ENCODE measurements around the gene PRKAR2A. TPM values are rescaled to one million over a fixed set of nuclear protein-coding genes. Genes with fewer than 3 reads are reported as not detected.

PRKAR2A gene
- total RNA-seq, 1 experiment from 2014 or later, result 61.3 TPM

DNA sequence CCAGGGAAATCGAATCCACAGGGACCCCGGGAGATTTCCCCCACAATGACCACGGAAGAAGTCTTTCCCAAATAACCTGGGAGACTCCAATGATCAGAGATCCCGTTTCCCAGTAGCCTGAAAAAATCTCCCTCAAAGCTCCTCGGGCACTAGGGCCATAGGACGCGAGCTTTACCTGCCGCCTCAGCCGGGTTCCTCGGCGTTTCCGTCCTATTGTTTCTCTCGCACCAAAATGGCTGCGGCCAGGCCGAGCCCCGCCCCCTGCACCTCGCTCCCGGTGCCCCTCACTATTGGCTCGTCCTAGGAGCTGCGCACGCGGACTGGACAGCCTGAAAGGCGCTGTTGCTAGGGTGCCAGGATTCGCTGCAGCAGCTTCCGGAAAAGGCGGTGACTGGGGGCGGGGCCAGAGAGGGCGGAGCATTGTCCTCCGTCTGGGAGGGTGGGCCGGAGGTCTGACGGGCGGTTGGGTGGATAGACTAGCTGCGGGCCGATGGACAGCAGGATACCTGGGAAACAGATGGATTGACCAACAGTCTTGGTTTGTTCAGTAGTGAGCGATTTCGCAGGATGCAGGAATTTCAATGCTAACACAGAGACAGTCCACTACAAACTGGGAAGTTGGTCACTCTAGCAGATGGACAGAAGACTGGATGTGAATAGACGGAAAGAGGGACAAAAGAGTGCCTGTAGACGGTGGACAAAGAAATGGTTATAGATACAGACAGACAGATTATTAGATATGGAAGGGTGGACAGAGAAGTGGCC, 130.5 kb downstream of the PRKAR2A start, which contains the start of gene IP6K2:
Gene IP6K2, minus strand, starts transcription at position 240 of the 765 bp plus-strand sequence. CDS start 21,930 bp downstream, outside the sequence.
- Mint-ChIP-seq H3K36me3 (ENCODE audit: insufficient read depth, unreplicated experiment) (peaks cover 45% of the 10 kb centered on the region), H3K9me3 (ENCODE audit: unreplicated experiment) (no peaks in the 10 kb centered on the region), H3K27me3 (ENCODE audit: insufficient read depth, unreplicated experiment) (no peaks in the 10 kb centered on the region), H3K27ac (ENCODE audit: low read depth, unreplicated experiment) (peak within 1 kb of the TSS; percentile 98), H3K4me1 (ENCODE audit: insufficient read depth, unreplicated experiment) (peaks cover 12% of the 10 kb centered on the region), H3K4me3 (ENCODE audit: unreplicated experiment) (peak within 1 kb of the TSS; percentile 93)
- TF ChIP-seq, protein P1, sequence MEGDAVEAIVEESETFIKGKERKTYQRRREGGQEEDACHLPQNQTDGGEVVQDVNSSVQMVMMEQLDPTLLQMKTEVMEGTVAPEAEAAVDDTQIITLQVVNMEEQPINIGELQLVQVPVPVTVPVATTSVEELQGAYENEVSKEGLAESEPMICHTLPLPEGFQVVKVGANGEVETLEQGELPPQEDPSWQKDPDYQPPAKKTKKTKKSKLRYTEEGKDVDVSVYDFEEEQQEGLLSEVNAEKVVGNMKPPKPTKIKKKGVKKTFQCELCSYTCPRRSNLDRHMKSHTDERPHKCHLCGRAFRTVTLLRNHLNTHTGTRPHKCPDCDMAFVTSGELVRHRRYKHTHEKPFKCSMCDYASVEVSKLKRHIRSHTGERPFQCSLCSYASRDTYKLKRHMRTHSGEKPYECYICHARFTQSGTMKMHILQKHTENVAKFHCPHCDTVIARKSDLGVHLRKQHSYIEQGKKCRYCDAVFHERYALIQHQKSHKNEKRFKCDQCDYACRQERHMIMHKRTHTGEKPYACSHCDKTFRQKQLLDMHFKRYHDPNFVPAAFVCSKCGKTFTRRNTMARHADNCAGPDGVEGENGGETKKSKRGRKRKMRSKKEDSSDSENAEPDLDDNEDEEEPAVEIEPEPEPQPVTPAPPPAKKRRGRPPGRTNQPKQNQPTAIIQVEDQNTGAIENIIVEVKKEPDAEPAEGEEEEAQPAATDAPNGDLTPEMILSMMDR (IDR thresholded peaks at IDR 0.05; ENCODE audit: unreplicated experiment), result no peak
- CTCF ChIA-PET, result interaction anchor here (0.7 to 2.8 kb wide), 3 partner anchors 19 to 31 kb away, joined by 3 to 16 read pairs (median 3); no protein-coding TSS in a partner anchor
- POLR2A ChIA-PET, result interaction anchor here (0.6 to 4.8 kb wide), 34 partner anchors 9 to 965 kb away, joined by 3 to 114 read pairs (median 5); partner anchors contain the start of genes ARIH2, ATRIP, CCDC51 and CELSR3
- BruUV-seq (replicated peaks), result no TSS peak
- intact Hi-C loops (cut with micrococcal nuclease), result loop anchor here (1.0 to 2.0 kb wide), 2 partner anchors 9 to 22 kb away; no protein-coding TSS in a partner anchor
- peak; percentile 98 for DNase-seq (ENCODE audit: unreplicated experiment)

DNA sequence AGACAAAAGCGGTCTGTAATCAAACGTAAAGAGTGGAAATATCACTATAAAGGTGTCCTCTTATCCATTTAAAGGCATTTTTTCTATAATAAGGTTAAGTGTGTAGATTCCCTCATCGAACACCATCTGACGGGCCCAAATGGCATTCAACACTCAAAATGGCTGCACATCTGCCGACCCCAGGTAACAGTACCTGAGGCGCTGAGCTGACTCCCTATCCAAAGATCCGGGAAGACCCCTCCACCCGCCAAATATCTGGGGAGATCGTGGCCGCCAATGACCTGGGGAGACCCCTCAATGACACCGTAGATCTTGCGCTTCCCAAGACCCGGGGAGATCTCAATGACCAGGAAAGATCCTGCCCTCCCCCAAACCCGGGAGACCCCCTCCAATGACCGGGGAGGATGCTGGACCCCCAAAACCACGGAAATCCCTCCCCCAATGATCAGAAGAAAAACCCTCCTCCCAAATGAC, 131.1 kb downstream of the PRKAR2A start:
- H3K36me3 Mint-ChIP-seq (ENCODE audit: insufficient read depth, unreplicated experiment), result peaks cover 51% of the 10 kb centered on the region
- TF ChIP-seq, protein P1 (IDR thresholded peaks at IDR 0.05; ENCODE audit: unreplicated experiment), result no peak

DNA sequence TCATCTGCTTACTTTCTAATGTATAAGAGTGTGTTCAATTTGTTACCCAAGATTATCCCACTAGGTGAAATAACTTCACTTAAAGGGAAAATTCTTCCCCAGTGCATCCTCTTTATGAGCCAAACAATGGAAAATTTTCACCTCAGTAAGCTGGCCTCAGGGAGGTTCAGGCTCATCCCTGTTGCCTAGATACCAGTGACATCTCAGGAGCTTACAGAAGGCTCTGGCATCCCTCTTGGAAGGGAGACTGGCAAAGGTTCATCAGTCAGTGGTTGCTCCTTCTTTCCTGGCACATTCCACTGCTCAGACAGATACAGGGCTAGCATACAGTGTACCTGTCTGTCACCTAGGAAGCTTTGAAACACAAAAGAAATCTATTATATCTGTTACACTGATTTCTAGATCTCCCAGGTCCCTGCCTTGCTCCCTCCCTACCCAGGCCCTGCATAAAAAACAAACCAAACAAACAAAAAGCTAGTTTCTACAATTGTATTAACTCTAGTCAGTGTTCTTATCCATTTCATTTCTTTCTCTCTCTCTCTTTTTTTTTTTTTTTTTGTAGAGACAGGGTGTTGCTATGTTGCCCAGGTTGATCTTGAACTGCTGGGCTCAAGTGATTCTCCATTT, 132.4 kb downstream of the PRKAR2A start:
- TF ChIP-seq, protein P1 (IDR thresholded peaks at IDR 0.05; ENCODE audit: unreplicated experiment), result no peak
- no peaks in the 10 kb centered on the region for H3K9me3 Mint-ChIP-seq (ENCODE audit: unreplicated experiment)
- peaks cover 62% of the 10 kb centered on the region for H3K36me3 Mint-ChIP-seq (ENCODE audit: insufficient read depth, unreplicated experiment)
- intact Hi-C loops (cut with micrococcal nuclease), result no loop called here
- H3K27me3 Mint-ChIP-seq (ENCODE audit: insufficient read depth, unreplicated experiment), result no peaks in the 10 kb centered on the region
- H3K4me3 Mint-ChIP-seq (ENCODE audit: unreplicated experiment), result peak overlapping the region; percentile 93
- H3K4me1 Mint-ChIP-seq (ENCODE audit: insufficient read depth, unreplicated experiment), result peaks cover 22% of the 10 kb centered on the region
- ChIA-PET POLR2A (interaction anchor here (0.7 to 4.8 kb wide), 14 partner anchors 8 to 306 kb away, joined by 3 to 114 read pairs (median 15); partner anchors contain the start of genes ARIH2, CELSR3, NCKIPSD and NDUFAF3), CTCF (interaction anchor here (0.7 to 1.6 kb wide), 6 partner anchors 9 to 204 kb away, joined by 3 to 13 read pairs (median 4); partner anchors contain the start of gene ARIH2)
- DNase-seq (ENCODE audit: unreplicated experiment), result peak; percentile 25
- H3K27ac Mint-ChIP-seq (ENCODE audit: low read depth, unreplicated experiment), result peak overlapping the region; percentile 98
- BruUV-seq (replicated peaks), result no TSS peak

More for the DNA sequence above, 131.1 kb downstream of the PRKAR2A start:
- Mint-ChIP-seq H3K4me3 (ENCODE audit: unreplicated experiment) (peak overlapping the region; percentile 93), H3K9me3 (ENCODE audit: unreplicated experiment) (no peaks in the 10 kb centered on the region), H3K27ac (ENCODE audit: low read depth, unreplicated experiment) (peak overlapping the region; percentile 98), H3K27me3 (ENCODE audit: insufficient read depth, unreplicated experiment) (no peaks in the 10 kb centered on the region), H3K4me1 (ENCODE audit: insufficient read depth, unreplicated experiment) (peaks cover 16% of the 10 kb centered on the region)
- intact Hi-C loops (cut with micrococcal nuclease), result loop anchor here (2.0 kb wide), 1 partner anchor 22 kb away; no protein-coding TSS in a partner anchor
- BruUV-seq (replicated peaks), result no TSS peak
- DNase-seq (ENCODE audit: unreplicated experiment), result no peak
- ChIA-PET CTCF (interaction anchor here (1.5 to 2.8 kb wide), 2 partner anchors 19 to 23 kb away, joined by 3 to 16 read pairs; no protein-coding TSS in a partner anchor), POLR2A (interaction anchor here (0.6 to 4.8 kb wide), 34 partner anchors 9 to 479 kb away, joined by 3 to 114 read pairs (median 5); partner anchors contain the start of genes ARIH2, ATRIP, CCDC51 and CELSR3)

Measured in MCF 10A (cell line).